Measurements from ENCODE around the gene ARMH3. TPM values are rescaled to one million over a fixed set of nuclear protein-coding genes. Genes with fewer than 3 reads are reported as not detected.

Gene ARMH3
- polyA plus RNA-seq, 1 experiment, result 18.5 TPM

- CTCF ChIA-PET, result interaction anchor here (6.2 kb wide), 1 partner anchor 12 kb away, joined by 23 read pairs; no protein-coding TSS in a partner anchor
- no peaks in the 10 kb centered on the region for H3K27me3 ChIP-seq (ENCODE audit: control insufficient read depth, insufficient read depth, low read length)
- DNase-seq (ENCODE audit: low read depth), result no peak
- H3K36me3 ChIP-seq (ENCODE audit: control insufficient read depth, insufficient read depth, low read length), result peaks cover 3% of the 10 kb centered on the region
- POLR2A ChIA-PET, result interaction anchor here (0.6 to 1.2 kb wide), 2 partner anchors 10 to 321 kb away, joined by 11 read pairs; no protein-coding TSS in a partner anchor
- TF ChIP-seq, protein P1, sequence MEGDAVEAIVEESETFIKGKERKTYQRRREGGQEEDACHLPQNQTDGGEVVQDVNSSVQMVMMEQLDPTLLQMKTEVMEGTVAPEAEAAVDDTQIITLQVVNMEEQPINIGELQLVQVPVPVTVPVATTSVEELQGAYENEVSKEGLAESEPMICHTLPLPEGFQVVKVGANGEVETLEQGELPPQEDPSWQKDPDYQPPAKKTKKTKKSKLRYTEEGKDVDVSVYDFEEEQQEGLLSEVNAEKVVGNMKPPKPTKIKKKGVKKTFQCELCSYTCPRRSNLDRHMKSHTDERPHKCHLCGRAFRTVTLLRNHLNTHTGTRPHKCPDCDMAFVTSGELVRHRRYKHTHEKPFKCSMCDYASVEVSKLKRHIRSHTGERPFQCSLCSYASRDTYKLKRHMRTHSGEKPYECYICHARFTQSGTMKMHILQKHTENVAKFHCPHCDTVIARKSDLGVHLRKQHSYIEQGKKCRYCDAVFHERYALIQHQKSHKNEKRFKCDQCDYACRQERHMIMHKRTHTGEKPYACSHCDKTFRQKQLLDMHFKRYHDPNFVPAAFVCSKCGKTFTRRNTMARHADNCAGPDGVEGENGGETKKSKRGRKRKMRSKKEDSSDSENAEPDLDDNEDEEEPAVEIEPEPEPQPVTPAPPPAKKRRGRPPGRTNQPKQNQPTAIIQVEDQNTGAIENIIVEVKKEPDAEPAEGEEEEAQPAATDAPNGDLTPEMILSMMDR (IDR thresholded peaks at IDR 0.05; ENCODE audit: insufficient read depth, low read depth, low read length), result no peak
- H3K4me3 ChIP-seq (ENCODE audit: low read depth, low read length), result 0 out of 2 replicates have a peak overlapping the region, but pooled peaks have one; percentile 5
Observed at GRCh38 chr10:101828766-101829551, 227.0 kb downstream of the ARMH3 start.

DNA sequence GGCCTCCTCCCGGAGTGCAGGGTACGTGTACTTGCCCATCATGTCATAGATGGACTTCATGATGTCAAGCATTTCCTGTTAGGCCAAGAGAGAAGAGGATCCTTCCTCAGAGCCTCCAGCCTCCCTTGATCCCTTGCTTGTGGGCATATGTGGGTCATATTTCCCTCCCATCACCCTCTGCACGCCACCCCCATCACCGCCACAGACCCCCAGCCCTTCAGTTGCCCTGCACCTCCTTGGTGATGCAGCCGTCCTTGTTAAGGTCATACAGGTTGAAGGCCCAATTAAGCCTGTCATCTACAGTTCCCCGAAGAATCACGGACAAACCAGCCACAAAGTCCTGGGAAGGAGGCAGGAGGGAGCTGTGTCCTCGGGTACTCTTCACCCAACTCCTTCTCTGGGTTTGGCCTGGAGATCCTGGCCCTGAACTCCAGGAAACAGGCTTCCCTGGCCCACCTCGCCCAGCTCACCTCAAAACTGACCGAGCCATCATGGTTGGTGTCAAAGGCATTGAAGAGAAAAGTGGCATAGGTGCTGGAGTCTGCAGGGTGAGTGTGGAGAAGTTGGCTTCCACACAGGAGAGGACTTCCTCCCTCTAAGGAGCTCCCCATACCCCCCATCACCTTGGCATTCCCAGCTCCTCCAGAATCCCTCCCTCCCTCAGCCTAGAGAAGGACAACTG, 227.9 kb downstream of the ARMH3 start:
- TF ChIP-seq, protein P1 (IDR thresholded peaks at IDR 0.05; ENCODE audit: insufficient read depth, low read depth, low read length), result no peak

GRCh38 chr10:101826852-101827434, 229.0 kb downstream of the ARMH3 start:
- TF ChIP-seq, protein P1 (IDR thresholded peaks at IDR 0.05; ENCODE audit: insufficient read depth, low read depth, low read length), result no peak
- H3K36me3 ChIP-seq (ENCODE audit: control insufficient read depth, insufficient read depth, low read length), result peaks cover 3% of the 10 kb centered on the region
- ChIA-PET CTCF (interaction anchor here (0.6 to 6.2 kb wide), 3 partner anchors 9 to 613 kb away, joined by 3 to 23 read pairs (median 6); no protein-coding TSS in a partner anchor), POLR2A (no interaction called here)
- no peak overlapping the region for H3K4me3 ChIP-seq (ENCODE audit: low read depth, low read length)
- DNase-seq (ENCODE audit: low read depth), result no peak
- H3K27me3 ChIP-seq (ENCODE audit: control insufficient read depth, insufficient read depth, low read length), result no peaks in the 10 kb centered on the region

More for the DNA sequence above, 227.9 kb downstream of the ARMH3 start:
- no peaks in the 10 kb centered on the region for H3K27me3 ChIP-seq (ENCODE audit: control insufficient read depth, insufficient read depth, low read length)
- CTCF ChIA-PET, result interaction anchor here (2.1 to 6.2 kb wide), 2 partner anchors 8 to 13 kb away, joined by 6 to 23 read pairs; no protein-coding TSS in a partner anchor
- no peak overlapping the region for H3K4me3 ChIP-seq (ENCODE audit: low read depth, low read length)
- POLR2A ChIA-PET, result no interaction called here
- no peak for DNase-seq (ENCODE audit: low read depth)
- H3K36me3 ChIP-seq (ENCODE audit: control insufficient read depth, insufficient read depth, low read length), result peaks cover 3% of the 10 kb centered on the region

DNA sequence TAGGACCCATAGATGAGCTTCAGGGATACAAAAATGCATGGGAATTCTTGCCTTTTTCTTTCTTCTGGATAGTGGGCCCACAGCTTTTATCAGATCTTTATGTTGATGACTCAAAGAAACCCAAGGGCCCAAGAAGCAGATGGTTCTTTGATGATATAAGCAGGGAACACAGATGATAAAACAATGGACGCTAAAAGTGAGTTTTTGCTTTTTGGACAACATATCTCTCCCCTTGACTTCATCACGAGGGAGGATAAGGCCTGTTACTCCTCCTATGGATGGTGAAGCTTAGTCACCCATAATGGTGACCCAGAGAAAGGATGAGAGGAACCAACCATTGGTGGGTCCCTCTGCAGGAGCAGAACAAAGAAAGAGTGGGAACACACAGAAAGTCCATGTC, 231.2 kb downstream of the ARMH3 start:
- CTCF ChIA-PET, result no interaction called here
- POLR2A ChIA-PET, result no interaction called here
- Histone ChIP-seq H3K27me3 (ENCODE audit: control insufficient read depth, insufficient read depth, low read length) (no peaks in the 10 kb centered on the region), H3K36me3 (ENCODE audit: control insufficient read depth, insufficient read depth, low read length) (peaks cover 3% of the 10 kb centered on the region), H3K4me3 (ENCODE audit: low read depth, low read length) (no peak overlapping the region)
- TF ChIP-seq, protein P1 (IDR thresholded peaks at IDR 0.05; ENCODE audit: insufficient read depth, low read depth, low read length), result no peak
- no peak for DNase-seq (ENCODE audit: low read depth)

Measured in BJ (cell line).